ENCODE measurements around the gene PLEKHM2. TPM values are rescaled to one million over a fixed set of nuclear protein-coding genes. Genes with fewer than 3 reads are reported as not detected.

The PLEKHM2 gene
- total and polyA plus RNA-seq, 2 of the 4 experiments (the other 2 are of a cell fraction): 24.7 to 48.0 TPM

- H3K79me1 ChIP-seq (ENCODE audit: low read depth in 1 of 2, low read length in 2 of 2): peaks cover 24 to 55% of the 10 kb centered on the region in 2 experiments
- 69% methylated on average over 5 of the region's 10 CpGs; no CpG with 5 or more reads in 1 of the 2 experiments for WGBS, 2 experiments (ENCODE audit: extremely low coverage in 2 of 2, insufficient read length in 1 of 2)
- H2BK15ac ChIP-seq (ENCODE audit: low read depth, low read length): no peak overlapping the region
- H4K20me1 ChIP-seq (ENCODE audit: insufficient read depth, low read length): peaks cover 46% of the 10 kb centered on the region
- intact Hi-C loops (cut with micrococcal nuclease): no loop called here
- no peak overlapping the region for H3K4me3 ChIP-seq (ENCODE audit: insufficient read depth, low read depth, low read length)
- DNase-seq: no peak
- ChIA-PET POLR2A (ENCODE audit: unreplicated experiment) (no interaction called here), CTCF (no interaction called here)
- no peak overlapping the region for H3K4me2 ChIP-seq (ENCODE audit: low read depth, low read length)
- no peak for TF ChIP-seq SMC3 (IDR thresholded peaks at IDR 0.05; ENCODE audit: low read depth, low read length)
- TF ChIP-seq RCOR1 (IDR thresholded peaks at IDR 0.05; ENCODE audit: insufficient replicate concordance, low read length): no peak
- TF ChIP-seq BHLHE40 (IDR thresholded peaks at IDR 0.05; ENCODE audit: low read depth, low read length): no peak
- TF ChIP-seq MAFK (IDR thresholded peaks at IDR 0.05; ENCODE audit: low read depth, low read length): no peak
- no peak for TF ChIP-seq RAD21 (IDR thresholded peaks at IDR 0.05; ENCODE audit: low read length)
- no peak for TF ChIP-seq CHD1 (IDR thresholded peaks at IDR 0.05; ENCODE audit: low read depth, low read length)
- no peak for TF ChIP-seq CEBPB (IDR thresholded peaks at IDR 0.05; ENCODE audit: low read depth, low read length)
- no peak for TF ChIP-seq FOS (IDR thresholded peaks at IDR 0.05; ENCODE audit: low read depth, low read length)
- no peak for TF ChIP-seq POLR2A (IDR thresholded peaks at IDR 0.05; ENCODE audit: low read depth, low read length)
- TF ChIP-seq RFX5 (IDR thresholded peaks at IDR 0.05; ENCODE audit: low read depth, low read length): no peak
- TF ChIP-seq USF2 (IDR thresholded peaks at IDR 0.05; ENCODE audit: low read depth, low read length): no peak
- TF ChIP-seq ELK1 (IDR thresholded peaks at IDR 0.05; ENCODE audit: borderline replicate concordance, low read depth, low read length): no peak
- no peak for TF ChIP-seq NFE2L2 (IDR thresholded peaks at IDR 0.05; ENCODE audit: low read depth, low read length)
- TF ChIP-seq MXI1 (IDR thresholded peaks at IDR 0.05; ENCODE audit: borderline replicate concordance, low read depth, low read length): no peak
- no peak for TF ChIP-seq MAZ (IDR thresholded peaks at IDR 0.05; ENCODE audit: borderline replicate concordance, low read depth, low read length)
- TF ChIP-seq CTCF (conservative IDR thresholded peaks at IDR 0.05; ENCODE audit: low read depth, low read length): no peak
- H3K14ac ChIP-seq (replicated peaks; ENCODE audit: low read depth, low read length): no peak overlapping the region
- no TSS peak for BruUV-seq (replicated peaks)
- H3K9ac ChIP-seq (ENCODE audit: low read depth, low read length): no peak overlapping the region
- no peak overlapping the region for H3K27ac ChIP-seq (ENCODE audit: insufficient read depth, low read length)
- peaks cover 28% of the 10 kb centered on the region for H3K36me3 ChIP-seq (ENCODE audit: control insufficient read depth, insufficient read depth, low read length)
- peaks cover 18% of the 10 kb centered on the region for H3K4me1 ChIP-seq (ENCODE audit: control insufficient read depth, insufficient read depth, low read length)
- H3K9me1 ChIP-seq (ENCODE audit: insufficient read depth, low read length): peaks cover 14% of the 10 kb centered on the region
- H2BK5ac ChIP-seq (ENCODE audit: low read depth, low read length, poor library complexity, severe bottlenecking): no peak overlapping the region
- no peak overlapping the region for H2AFZ ChIP-seq (replicated peaks; ENCODE audit: low read length, poor library complexity)
- H3K9me3 ChIP-seq (ENCODE audit: control insufficient read depth, insufficient read depth, low read length): no peaks in the 10 kb centered on the region
- H2BK120ac ChIP-seq (ENCODE audit: low read depth, low read length): no peak overlapping the region
- dilution Hi-C loops (cut with HindIII; ENCODE audit: low sequenced_read_pairs, unreplicated experiment): no loop called here
- no peaks in the 10 kb centered on the region for H3K27me3 ChIP-seq (ENCODE audit: control insufficient read depth, insufficient read depth, low read length)
- H4K5ac ChIP-seq (ENCODE audit: low read depth, low read length): no peak overlapping the region
- no peak overlapping the region for H3K23ac ChIP-seq (ENCODE audit: low read depth, low read length)
- no peak overlapping the region for H3K18ac ChIP-seq (ENCODE audit: low read depth, low read length)
- H2BK20ac ChIP-seq (ENCODE audit: low read depth, low read length): no peak overlapping the region
- no peak overlapping the region for H2AK9ac ChIP-seq (replicated peaks; ENCODE audit: low read depth, low read length, poor library complexity)
- peak overlapping the region; percentile 48; the same call in 1 of the 2 replicates for H3K4ac ChIP-seq (ENCODE audit: low read depth, low read length)
- no peak overlapping the region for H2AK5ac ChIP-seq (ENCODE audit: low read depth, low read length)
- ATAC-seq (ENCODE audit: low read depth): no peak
- no peak overlapping the region for H4K91ac ChIP-seq (ENCODE audit: insufficient read depth, low read depth, low read length)
- no peak overlapping the region for H4K8ac ChIP-seq (ENCODE audit: low read depth in 2 of 2, low read length in 2 of 2)
- H3K56ac ChIP-seq (ENCODE audit: extremely low read depth, insufficient read depth, low read length): no peak overlapping the region
- in situ Hi-C loops (cut with MboI; ENCODE audit: low sequenced_read_pairs): no loop called here
Measured at GRCh38 chr1:15762546-15762945, 78.4 kb downstream of the PLEKHM2 start.

Data from IMR-90 (cell line).